HG02870 (cell line): ENCODE results near the gene UBN2.
"Not testable (repeated sequence)": the region's sequence is repeated elsewhere in the genome, so short reads cannot be mapped to it uniquely, and the experiment has no call there.

Source experiments
- ATAC-seq: cut with Tn5 transposase; IDR thresholded peaks from one replicate; pipeline ENCODE4 v1.9.1; 2021; ENCODE audit warnings: mild to moderate bottlenecking, moderate library complexity; ENCODE audit not compliant: unreplicated experiment

UBN2 gene

GRCh38 chr7:139294241-139294640 lies 63.2 kb downstream of the UBN2 start:
- no peak for ATAC-seq

GRCh38 chr7:139294951-139295575 lies 64.0 kb downstream of the UBN2 start:
- ATAC-seq, result no peak

- ATAC-seq, result no peak
Observed at GRCh38 chr7:139297795-139298194, 66.8 kb downstream of the UBN2 start.

GRCh38 chr7:139299296-139299695 lies 68.3 kb downstream of the UBN2 start:
- no peak for ATAC-seq

GRCh38 chr7:139300390-139300789 lies 69.4 kb downstream of the UBN2 start:
- no peak for ATAC-seq

- no peak for ATAC-seq
Observed at GRCh38 chr7:139304517-139304916, 73.5 kb downstream of the UBN2 start.

- no peak for ATAC-seq
Observed at GRCh38 chr7:139317939-139318505, 87.0 kb downstream of the UBN2 start.

- peak; percentile 8 for ATAC-seq
Observed at GRCh38 chr7:139321071-139321745, 90.2 kb downstream of the UBN2 start.

- ATAC-seq, result not testable (repeated sequence)
Observed at GRCh38 chr7:139324709-139325108, 93.7 kb downstream of the UBN2 start.

GRCh38 chr7:139328375-139328774 lies 97.3 kb downstream of the UBN2 start:
- ATAC-seq, result no peak

- no peak for ATAC-seq
Observed at GRCh38 chr7:139329119-139329518, 98.1 kb downstream of the UBN2 start.

GRCh38 chr7:139330333-139331030 lies 99.4 kb downstream of the UBN2 start:
- no peak for ATAC-seq

GRCh38 chr7:139332697-139333359 lies 101.8 kb downstream of the UBN2 start:
- ATAC-seq, result no peak

GRCh38 chr7:139333443-139333842 lies 102.4 kb downstream of the UBN2 start:
- not testable (repeated sequence) for ATAC-seq

- no peak for ATAC-seq
Observed at GRCh38 chr7:139334399-139335150, 103.5 kb downstream of the UBN2 start.

GRCh38 chr7:139339025-139339424 lies 108.0 kb downstream of the UBN2 start:
- no peak for ATAC-seq

- no peak for ATAC-seq
Observed at GRCh38 chr7:139339698-139340036, 108.6 kb downstream of the UBN2 start.

- peak; percentile 74 for ATAC-seq
Observed at GRCh38 chr7:139340037-139340807, 109.2 kb downstream of the UBN2 start.

GRCh38 chr7:139340808-139341057 lies 109.7 kb downstream of the UBN2 start:
- no peak for ATAC-seq
